GM19468 (cell line): ENCODE results near the gene SOD2.
"Not testable (repeated sequence)": the region's sequence is repeated elsewhere in the genome, so short reads cannot be mapped to it uniquely, and the experiment has no call there.

Source experiments
- ATAC-seq: cut with Tn5 transposase; IDR thresholded peaks from one replicate; pipeline ENCODE4 v1.9.1; 2021; ENCODE audit warnings: mild to moderate bottlenecking, moderate library complexity, moderate number of reproducible peaks; ENCODE audit not compliant: unreplicated experiment; ENCODE audit errors: extremely low read depth

The SOD2 gene

DNA sequence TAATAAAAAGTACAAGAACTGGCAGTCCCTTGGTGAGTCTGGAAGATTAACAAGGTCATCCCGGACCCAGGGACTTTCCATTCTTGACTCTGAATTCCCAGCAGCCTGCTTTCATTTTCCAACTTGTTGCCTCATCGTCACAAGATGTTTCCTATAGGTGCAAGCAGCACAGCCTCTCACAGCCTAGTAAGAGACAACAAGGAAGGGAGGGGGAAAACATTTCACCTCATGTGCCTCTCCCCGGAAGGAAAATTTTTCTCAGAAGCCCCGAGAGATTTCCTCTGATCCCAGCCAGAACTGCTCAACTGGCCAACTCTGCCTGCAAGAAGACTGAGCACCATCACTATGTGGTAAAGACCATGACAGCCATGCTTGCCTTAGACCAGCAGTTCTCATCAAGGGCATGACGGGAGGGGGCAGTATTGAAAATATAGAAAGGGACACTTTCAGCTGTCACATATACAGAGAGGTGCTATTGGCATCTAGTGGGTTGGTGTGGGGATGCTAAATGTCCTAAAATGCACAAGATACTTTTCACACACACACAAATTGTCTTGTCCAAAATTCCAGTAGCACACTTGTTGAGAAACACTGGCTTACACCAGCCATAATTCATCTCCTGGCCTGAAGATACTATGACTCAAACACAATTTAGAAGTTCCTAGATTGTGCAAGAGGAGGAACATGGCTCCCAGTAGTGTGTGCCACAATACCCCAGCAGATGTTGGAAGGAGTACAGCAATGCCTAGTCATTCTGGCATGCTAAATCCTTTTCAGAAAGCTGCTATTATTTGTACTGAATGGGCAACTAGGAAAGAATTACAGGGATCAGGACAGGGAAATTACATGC is 23.4 kb upstream of the SOD2 start:
- ATAC-seq = no peak

DNA sequence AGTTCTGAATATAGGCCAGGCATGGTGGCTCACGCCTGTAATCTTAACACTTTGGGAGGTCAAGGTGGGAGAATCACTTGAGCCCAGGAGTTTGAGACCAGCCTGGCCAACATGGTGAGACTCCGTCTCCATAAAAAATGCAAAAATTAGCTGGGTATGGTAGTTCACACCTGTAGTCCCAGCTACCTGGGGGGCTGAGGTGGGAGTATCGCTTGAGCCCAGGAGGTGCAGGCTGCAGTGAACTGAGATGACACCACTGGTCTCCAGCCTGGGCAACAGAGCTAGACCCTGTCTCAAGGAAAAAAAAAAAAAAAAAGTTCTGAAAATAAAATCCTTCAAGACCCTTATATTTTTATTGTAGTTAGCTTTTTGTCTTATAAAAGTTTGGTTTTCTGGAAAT is 22.6 kb upstream of the SOD2 start:
- no peak for ATAC-seq

DNA sequence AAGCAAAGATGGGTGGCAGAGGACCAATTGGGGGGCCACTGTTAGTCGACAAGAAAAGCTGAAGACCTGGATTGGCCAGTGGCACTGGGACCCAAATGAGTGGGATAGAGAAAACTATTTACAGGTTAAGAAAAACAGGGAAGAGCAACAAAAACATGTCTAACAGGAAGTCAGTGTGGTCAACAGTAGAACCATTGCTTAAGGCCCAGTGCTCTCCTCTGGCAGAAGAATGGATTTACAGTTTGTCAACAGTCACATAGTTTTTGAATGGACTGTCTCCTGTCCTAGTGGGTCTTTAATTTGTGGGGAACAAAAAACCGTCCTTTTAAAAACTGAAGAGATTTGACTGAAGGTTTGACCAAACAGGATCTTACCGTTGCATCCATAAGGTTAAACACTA is 22.1 kb upstream of the SOD2 start:
- ATAC-seq = no peak

DNA sequence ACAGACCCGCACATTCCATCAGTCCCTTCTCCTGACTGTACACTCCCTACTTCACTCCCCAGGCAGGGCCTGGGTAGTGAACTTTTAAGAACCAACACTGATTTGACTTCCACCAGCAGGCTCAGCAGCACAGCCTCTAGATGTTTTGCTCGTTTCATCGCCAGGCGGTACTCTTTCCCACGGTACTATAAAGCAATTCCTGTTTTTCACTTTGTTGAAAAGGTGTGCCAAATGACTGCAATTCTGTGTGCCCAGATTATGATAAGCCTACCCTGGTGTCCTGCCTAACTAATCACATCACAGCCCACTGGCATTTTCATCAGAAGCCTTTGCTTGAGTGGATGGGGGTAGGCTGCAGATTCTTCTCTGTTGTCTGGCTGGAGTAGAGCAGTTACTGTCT is 21.4 kb upstream of the SOD2 start:
- ATAC-seq = no peak

DNA sequence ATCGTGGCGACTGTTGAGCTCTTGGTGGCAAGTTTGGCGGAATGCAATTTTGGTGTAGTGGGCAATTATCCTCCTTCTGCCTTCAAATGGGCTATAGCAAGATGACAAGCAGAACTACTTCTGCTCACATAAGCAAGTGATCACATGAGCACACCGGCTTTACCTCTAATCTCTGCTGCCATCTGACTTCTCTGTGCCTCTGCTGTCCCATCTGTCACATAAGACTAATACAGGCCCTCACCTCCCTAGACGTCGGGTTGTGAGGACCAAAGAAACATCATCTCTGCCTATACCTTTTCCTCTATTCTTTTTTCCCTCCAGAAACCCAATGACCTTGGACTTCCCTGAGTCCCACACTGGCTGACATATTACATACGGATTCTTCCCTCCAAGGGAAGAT is 20.9 kb upstream of the SOD2 start:
- no peak for ATAC-seq

DNA sequence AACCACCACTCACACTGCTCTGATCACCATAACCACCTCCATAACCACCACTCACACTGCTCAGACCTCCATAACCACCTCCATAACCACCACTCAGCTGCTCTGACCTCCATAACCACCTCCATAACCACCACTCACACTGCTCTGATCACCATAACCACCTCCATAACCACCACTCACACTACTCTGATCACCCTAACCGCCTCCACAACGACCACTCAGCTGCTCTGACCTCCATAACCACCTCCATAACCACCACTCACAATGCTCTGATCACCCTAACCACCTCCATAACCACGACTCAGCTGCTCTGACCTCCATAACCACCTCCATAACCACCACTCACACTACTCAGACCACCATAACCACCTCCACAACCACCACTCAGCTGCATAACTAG is 19.3 kb upstream of the SOD2 start:
- ATAC-seq = not testable (repeated sequence)

DNA sequence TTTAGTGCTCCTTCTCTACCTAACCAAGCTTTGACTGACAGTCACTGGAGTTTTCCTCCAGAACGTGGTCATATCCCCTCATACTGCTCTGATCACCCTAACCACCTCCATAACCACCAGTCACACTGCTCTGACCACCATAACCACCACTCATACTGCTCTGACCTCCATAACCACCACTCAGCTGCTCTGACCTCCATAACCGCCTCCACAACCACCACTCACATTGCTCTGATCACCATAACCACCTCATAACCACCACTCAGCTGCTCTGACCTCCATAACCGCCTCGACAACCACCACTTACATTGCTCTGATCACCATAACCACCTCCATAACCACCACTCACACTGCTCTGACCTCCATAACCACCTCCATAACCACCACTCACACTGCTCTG is 17.6 kb upstream of the SOD2 start:
- ATAC-seq = not testable (repeated sequence)

DNA sequence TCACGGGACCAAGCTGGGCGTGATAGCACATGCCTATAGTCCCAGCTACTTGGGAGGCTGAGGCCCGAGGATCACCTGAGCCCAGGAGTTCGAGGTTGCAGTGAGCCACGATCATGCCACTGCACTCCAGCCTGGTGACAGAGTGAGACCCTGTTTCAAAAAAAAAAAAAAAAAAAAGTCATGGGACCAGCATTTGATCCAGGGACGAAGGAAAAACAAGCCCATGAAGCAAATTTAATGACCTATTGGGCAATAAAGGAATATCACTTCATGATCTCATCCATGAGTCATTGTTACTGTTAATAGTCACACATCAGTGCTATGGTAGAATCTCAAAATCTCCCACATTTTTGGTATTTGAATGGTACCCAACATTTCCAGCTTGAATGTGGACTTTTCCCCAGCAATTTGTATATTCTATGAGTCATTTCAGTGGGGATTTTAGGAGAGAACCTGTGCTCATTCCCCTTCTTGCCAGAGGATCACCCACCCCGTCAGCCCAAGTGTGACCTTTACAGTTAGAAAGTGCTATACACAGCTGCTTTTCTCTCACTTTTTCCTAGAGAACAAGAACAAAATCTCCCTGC is 8.5 kb upstream of the SOD2 start:
- no peak for ATAC-seq

DNA sequence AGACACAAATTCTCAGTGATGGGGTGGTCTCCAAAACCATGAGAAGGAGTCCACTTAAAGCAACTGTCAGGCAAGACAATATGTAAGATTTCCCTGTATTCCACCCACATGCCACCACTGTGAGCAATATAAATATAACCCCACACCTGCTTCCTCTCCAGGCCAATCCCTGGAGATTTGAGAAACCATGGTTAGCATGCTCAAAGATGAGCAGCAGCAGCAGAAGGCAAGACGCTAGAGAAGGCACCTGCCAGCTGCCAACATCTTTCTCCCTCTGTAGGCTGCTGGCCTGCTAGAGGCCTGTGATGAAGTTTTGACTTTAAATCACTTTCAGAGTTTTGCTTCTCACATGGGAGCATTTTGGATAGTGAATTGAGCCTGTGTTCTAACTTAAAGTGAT is 7.9 kb upstream of the SOD2 start:
- no peak for ATAC-seq

DNA sequence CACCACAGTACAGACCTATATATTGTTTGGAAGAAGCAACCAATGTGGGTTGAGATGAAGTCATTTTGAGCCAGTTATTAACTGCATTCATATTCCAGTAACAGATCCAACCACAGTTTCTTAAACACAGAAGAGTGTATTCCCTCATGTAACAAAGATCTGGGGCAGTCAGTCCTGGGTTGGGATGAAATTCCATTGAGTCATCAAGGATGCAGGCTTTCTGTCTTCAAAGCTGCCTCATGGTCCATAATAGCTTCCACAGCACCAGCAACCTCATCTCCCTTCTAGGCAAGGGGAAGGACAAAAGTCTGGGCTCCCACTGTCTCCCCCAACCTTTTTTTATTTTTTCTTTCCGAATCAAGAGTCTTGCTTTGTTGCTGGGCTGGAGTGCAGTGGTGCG is 2.9 kb upstream of the SOD2 start:
- no peak for ATAC-seq

DNA sequence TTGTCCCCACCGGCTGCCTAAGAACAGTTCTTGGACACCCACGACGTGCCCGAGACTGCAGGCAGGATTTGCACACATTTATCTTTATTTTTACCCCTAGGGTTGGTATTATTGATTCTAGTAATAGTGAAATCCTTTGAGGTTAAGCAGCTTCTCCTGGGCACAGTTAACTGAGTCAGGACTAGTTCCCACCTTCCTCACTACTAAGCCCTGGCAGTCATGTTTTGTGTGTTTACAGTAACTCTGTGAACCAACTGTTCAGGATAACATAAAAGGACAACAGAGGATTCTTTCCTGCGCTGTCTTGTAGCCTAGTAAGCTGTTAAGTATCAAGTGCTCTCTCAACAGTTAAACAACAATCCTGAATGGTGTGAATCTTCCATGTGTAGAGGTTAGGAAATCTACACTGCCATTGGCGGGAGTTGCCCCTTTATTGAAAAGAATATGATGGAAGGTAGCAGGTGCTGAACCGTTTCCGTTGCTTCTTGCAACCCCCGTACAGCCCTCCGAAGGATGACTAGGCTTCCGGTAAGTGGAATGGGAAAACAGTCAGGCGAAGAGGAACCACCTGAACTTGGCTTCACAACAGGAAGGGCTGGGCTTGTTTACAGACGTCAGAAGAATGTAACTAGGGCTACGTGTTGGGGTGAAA is 979 bp upstream of the SOD2 start:
- ATAC-seq = no peak

DNA sequence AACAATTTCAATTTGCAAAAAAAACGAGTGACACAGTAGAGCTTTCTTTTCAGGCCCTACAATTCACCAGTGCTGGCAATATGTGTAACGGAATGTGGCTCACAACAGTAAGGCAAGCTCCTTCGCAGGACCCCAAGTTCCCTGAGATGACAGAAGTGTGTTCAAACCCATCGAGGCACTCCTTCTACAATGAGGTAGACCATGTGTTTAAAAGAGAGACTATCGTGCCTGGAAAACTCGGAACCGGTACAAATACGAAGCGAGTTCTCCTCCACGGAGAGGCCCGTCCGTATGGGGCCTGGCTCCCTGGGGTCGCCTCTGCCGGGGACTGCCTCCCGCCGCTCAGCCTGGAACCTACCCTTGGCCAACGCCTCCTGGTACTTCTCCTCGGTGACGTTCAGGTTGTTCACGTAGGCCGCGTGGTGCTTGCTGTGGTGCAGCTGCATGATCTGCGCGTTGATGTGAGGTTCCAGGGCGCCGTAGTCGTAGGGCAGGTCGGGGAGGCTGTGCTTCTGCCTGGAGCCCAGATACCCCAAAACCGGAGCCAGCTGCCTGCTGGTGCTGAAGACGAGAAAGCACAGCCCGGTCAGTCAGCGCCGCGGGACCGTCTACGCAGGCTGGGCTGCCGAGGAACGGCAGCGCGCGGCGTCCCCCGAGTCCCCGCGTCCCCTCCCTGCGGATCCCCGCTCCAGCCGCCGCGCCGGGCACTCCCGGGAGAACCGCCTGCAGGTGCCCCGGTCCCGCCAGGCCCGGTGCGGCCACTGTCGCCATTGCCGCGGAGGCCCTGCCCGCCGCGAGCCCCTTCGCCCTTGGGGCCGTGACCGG is 526 bp downstream of the SOD2 start:
- peak; percentile 2 for ATAC-seq

DNA sequence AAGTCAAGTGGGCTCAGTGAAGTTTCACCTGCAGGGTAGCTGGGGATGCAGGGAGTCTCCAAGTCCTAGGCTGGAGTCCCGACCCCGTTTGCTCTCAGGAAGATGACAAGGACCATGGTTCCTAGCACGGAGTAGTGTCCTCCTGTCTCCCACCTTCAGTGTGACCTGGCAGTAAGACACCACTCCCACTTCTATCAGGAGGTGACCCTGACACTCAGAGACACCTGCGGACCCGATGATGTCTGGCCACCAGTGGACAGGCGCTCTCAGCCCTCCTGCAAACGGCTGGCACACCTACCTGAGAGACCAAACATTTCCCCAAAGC is 1.1 kb downstream of the SOD2 start:
- no peak for ATAC-seq

DNA sequence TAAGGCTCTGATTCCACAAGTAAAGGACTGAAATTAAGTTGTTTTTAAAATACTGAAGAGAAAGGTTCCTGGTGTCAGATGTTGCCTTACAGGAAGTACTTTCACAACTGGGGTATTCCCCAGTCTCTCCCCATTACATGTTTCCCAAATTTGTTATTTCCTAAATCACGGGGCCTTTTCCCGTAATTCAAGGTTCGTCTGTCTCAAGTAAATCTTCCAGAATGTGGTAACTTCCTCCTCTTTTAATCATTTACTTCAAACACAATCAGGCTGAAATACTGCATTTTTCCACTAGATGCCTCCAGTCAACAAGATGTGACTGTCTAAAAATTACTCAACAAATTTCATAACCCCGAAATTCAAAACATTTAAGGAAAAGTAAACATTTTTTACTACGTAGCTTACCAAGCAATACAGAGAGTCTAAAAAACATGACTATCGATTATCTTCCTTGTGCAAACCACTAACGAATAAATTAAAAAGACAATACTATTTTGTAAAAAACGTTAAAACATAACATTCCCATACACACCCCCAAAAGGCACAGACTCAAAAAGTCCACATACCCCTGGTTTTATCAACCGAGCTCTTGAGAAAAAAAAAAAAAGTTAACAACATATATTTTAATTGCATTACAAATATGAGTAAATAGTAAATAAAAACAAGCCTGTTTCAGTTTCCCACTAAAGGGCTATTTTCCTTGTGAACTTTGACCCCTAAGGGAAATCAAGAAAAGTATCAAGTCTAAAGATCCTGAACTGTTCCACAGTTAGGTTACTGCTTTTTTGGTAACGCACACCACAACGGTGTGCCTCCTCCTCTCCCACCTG is 1.7 kb downstream of the SOD2 start:
- peak; percentile 11 for ATAC-seq

DNA sequence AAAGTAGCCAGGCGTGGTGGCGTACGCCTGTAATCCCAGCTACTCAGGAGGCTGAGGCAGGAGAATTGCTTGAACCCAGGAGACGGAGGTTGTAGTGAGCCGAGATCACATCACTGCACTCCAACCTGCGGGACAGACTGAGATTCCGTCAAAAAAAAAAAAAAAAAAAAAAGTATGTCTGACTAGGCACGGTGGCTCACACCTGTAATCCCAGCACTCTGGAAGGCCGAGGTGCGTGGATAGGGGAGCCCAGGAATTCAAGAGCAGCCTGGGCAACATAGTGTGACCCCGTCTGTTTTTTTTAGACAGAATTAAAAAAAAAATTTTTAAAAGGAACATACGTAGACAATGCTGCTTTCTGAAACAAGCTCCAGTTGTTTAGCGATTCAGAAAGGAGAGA is 2.9 kb downstream of the SOD2 start:
- ATAC-seq = not testable (repeated sequence)

DNA sequence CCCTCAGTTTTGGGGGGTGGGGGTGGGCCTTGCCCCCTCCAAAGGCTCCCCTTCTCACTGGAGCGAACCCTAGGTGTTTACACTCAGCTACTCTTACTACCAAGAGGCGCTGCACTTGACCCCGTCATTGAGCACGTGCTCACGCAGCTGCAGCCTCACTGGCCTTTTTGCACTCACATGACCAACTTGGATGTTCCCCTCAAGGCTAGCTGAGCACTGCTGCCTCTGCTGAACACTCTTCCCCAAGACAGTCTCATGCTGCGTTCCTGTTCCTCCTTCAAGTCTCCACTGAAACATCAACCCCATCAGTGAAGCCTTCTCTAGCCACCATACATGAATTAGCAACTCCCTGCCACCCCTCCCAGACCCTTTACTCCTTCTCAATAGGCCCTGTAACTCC is 4.0 kb downstream of the SOD2 start:
- no peak for ATAC-seq

DNA sequence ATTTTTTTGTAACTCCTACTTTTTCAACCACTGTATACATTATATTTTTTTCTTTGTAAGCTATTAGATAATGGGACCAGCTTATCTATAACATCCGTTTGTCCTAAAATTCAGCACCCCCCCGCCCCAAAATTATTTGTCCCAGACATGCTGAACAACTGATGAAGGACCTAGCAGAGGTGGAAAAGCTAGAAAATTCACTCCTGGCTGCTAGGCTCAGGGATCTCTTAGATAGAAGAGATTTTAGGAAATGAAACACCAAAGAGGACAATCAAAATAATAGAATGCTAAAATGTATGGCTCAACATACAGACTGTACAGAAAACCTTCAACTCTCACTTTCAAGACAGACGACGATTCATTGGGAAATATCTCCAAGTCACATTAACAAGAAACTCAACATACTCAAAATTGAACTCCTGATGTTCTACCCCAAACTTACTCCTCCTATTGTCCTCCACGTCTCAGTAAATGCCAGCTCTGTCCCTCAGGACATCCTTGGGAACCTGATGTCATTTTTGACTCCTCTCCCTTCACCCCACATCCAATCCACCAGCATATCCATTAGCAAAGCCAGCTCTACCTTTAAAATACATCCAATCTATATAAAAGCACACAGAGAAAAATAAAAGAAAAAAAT is 4.7 kb downstream of the SOD2 start:
- ATAC-seq = no peak

DNA sequence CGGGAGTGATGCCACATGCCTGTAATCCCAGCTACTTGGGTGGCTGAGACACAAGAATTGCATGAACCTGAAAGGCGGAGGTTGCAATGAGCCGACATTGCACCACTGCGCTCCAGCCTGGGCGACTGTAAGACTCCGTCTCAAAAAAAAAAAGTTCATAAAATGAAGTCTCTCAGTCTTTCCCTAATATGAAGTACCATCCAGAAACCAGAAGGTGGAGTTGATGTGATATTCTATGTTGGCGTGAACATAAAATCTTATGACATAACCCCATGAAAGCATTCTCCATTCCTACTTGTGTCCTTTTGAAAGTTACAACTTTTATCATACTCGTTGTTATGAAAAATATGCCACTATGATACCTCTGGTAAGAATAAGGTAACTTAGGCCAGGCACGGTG is 5.7 kb downstream of the SOD2 start:
- no peak for ATAC-seq

DNA sequence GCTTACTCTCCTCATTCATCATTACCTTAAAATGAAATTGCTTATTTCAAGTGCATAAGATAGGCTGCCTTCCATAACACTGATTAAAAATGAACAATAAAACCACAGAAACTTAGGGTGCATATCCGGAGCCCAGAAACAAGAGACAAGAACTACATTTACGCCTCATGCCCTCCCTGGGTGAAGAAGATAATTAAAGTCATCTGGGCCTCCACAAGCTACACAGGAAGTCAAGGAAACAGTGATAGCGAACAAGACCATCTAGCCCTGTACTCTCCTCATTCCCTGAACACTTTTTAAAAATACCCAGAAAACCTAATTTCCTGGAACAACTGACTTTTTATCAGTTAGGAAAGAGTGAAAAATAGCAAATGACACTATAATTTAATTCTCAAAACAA is 6.3 kb downstream of the SOD2 start:
- no peak for ATAC-seq

DNA sequence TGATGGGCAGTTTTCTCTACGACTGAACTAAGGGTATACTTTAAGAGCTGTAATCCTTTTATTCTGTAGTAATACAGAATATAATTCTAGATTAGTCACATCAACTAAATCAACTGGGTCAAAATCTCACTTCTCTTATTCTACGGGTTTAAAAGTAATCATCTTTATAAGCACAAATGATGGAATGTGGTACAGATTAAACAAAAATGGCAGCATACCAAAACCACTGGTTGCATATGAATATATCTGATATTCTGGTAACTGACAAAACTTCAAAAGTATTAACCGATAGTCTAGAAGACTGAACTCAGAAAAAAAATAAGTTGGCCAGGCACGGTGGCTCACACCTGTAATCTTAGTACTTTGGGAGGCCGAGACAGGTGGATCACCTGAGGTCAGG is 7.0 kb downstream of the SOD2 start:
- no peak for ATAC-seq
